ENCODE data around the gene JAGN1. TPM values are rescaled to one million over a fixed set of nuclear protein-coding genes. Genes with fewer than 3 reads are reported as not detected.

Gene JAGN1
- 40.1 and 43.2 TPM in 2 replicates for total RNA-seq

GRCh38 chr3:9890249-9891071 lies at the start of gene JAGN1:
TSS of gene JAGN1 (plus strand) at chr3:9890610. CDS start at chr3:9890723, 113 bp downstream.

GRCh38 chr3:9843715-9844438 lies 46.5 kb upstream of the JAGN1 start, which contains the start of gene RPUSD3:
TSS of gene RPUSD3 (minus strand) at chr3:9844008. CDS start at chr3:9843990, 18 bp downstream.

GRCh38 chr3:9879830-9880549 lies 10.4 kb upstream of the JAGN1 start, which contains the start of gene CIDEC:
TSS of gene CIDEC (minus strand) at chr3:9880253. CDS start at chr3:9878486, 1,767 bp downstream.

GRCh38 chr3:9902372-9903237 lies 12.2 kb downstream of the JAGN1 start, which contains the start of gene IL17RE:
TSS of gene IL17RE (plus strand) at chr3:9902848. CDS start at chr3:9902933, 85 bp downstream.

GRCh38 chr3:9916734-9917680 lies 26.6 kb downstream of the JAGN1 start, which contains the start of gene IL17RC:
TSS of gene IL17RC (plus strand) at chr3:9917098. CDS start at chr3:9917316, 218 bp downstream.

GRCh38 chr3:9933561-9934234 lies 43.3 kb downstream of the JAGN1 start, which contains the start of gene CRELD1:
TSS of gene CRELD1 (plus strand) at chr3:9933834. CDS start at chr3:9934439, 605 bp downstream.

Other genes starting within 250 kb of the JAGN1 start
- 60.0 and 61.4 TPM in 2 replicates for gene MTMR14, start 241.1 kb upstream of the JAGN1 start, total RNA-seq
- gene CPNE9, start 186.8 kb upstream of the JAGN1 start, total RNA-seq = not detected in 2 replicates
- 16.9 and 19.8 TPM in 2 replicates for gene BRPF1, start 158.9 kb upstream of the JAGN1 start, total RNA-seq
- gene OGG1, start 140.7 kb upstream of the JAGN1 start, total RNA-seq = 16.9 and 19.3 TPM in 2 replicates
- 39.6 and 59.9 TPM in 2 replicates for gene CAMK1, start 120.7 kb upstream of the JAGN1 start, total RNA-seq
- 32.7 and 36.7 TPM in 2 replicates for gene TADA3, start 98.1 kb upstream of the JAGN1 start, total RNA-seq
- gene ARPC4, start 97.5 kb upstream of the JAGN1 start, total RNA-seq = 379 and 401 TPM in 2 replicates
- gene TTLL3, start 80.3 kb upstream of the JAGN1 start, total RNA-seq = 5.8 and 8.7 TPM in 2 replicates
- gene RPUSD3, start 46.6 kb upstream of the JAGN1 start, total RNA-seq = 39.6 and 57.4 TPM in 2 replicates
- not detected in 2 replicates for gene CIDEC, start 10.4 kb upstream of the JAGN1 start, total RNA-seq
- 0.32 TPM in 1 of 2 replicates, not detected in the other for gene IL17RE, start 12.2 kb downstream of the JAGN1 start, total RNA-seq
- gene IL17RC, start 26.5 kb downstream of the JAGN1 start, total RNA-seq = 21.7 and 23.1 TPM in 2 replicates
- 27.6 and 39.4 TPM in 2 replicates for gene CRELD1, start 43.2 kb downstream of the JAGN1 start, total RNA-seq
- gene PRRT3, start 61.8 kb downstream of the JAGN1 start, total RNA-seq = 0.97 and 1.1 TPM in 2 replicates
- gene EMC3, start 96.2 kb downstream of the JAGN1 start, total RNA-seq = 39.0 and 63.1 TPM in 2 replicates
- 18.5 and 22.2 TPM in 2 replicates for gene FANCD2, start 135.8 kb downstream of the JAGN1 start, total RNA-seq
- not detected in 2 replicates for gene FANCD2OS, start 217.6 kb downstream of the JAGN1 start, total RNA-seq
- gene BRK1, start 225.1 kb downstream of the JAGN1 start, total RNA-seq = 94.5 and 211 TPM in 2 replicates